GM19452 (cell line): Measurements from ENCODE around the gene ZBP1.

Source experiments
- ATAC-seq: cut with Tn5 transposase; IDR thresholded peaks from one replicate; pipeline ENCODE4 v1.9.1; 2021; ENCODE audit not compliant: unreplicated experiment

Gene ZBP1

DNA sequence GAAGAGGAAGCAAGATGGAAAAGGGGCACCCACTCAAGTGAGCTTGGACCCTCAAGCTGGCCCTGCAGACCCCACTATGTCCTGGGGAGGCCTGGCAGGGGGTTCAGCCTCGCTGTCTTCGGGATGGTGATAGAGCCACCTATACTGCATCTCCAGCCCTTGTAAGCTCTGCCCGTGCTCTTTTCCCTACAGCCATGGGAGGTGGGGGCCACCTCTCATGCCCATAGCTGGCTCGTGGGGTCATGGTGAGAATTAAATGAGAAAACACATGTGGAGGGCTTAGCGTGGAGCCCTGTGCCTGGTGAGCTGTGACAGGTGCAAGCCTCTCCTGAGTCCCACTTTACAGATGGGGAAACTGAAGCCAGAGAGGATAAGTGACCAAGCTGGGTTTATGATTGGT lies 31.6 kb downstream of the ZBP1 start:
- ATAC-seq: no peak

DNA sequence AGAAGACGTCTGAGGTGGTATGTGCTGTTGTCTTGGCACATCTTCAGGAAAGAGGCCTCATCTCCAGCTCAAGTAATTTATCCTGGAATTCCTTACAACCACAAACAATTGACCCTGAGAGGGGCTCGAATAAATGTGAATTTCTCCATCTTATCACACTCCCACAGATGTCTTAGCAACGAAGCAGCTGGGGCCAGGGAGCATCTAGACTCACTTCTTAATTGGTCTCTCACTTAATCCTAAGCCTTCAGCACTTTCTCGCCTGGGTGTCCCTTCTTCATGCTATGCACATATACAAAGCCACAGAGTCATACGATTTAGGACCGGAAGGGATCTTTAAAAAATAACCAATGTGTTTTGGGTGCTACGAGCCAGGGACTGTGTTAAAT lies 32.2 kb downstream of the ZBP1 start:
- no peak for ATAC-seq

DNA sequence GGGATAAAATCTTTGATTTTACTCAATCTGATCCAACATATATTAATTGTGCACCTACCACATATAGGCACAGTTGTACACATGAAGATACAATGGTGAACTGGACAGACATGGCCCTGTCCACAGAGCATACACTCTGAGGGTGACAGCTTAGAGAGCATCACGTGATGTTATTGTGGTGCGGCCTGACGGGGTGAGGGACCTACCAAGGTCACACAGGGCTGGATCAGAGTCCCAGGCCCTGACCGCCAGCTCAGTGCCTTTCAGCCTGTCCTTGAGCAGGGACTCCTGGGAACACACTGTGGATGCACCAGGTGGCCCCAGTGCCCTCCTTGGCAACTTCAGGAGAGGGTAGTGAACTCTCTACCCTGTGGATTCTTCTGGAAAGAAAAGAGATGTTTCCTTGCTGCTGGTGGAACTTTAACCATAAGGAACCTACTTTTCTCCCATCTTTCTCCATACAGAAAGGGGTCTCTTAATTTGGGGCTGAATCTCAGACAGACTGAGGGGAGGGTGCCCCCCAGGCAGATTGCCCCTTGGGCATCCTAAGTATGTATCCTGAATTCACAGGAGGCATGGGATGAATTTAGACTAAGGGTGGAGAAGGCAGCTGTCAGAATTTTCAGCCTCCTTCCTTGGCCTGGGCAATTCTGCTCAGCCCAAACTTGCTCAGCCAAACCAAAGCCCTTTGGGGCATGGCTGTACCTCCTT lies 32.8 kb downstream of the ZBP1 start:
- no peak for ATAC-seq

DNA sequence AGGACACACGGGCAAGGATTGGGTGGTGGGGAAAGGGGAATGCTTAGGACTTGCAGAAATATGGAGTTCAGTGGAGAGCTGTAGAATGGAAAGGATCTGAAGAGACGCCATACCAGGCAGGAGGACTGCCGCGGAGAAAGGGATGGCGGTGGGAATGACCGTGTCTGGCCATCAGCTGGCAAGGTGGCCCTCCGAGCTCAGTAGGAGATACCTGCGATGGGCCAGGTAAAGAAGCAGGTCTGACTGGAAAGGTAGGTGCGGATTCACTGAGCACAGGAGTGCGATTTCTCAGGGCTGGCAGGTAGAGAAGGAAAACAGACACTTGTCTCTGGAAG lies 33.3 kb downstream of the ZBP1 start:
- ATAC-seq: no peak

DNA sequence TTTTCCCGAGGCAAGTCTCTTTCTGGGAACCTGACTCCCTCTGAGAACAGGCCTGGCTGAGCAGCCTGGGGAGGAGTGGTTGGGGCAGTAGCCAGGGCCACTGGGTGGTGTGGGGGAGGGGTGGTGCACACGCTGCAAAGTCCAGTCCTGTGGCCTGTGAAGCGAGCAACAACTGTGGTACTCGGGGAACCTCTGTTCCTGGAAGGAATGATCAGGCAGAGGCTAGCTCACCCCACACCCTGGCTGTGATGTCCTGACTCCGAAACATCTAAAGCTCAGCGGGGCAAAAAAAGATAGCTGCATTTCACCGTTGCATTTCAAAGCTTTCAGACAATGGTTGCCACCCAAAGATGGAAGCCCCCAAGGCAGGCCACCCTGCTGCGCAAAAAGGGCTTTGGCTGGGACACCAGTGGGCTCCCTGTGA lies 33.8 kb downstream of the ZBP1 start:
- ATAC-seq: no peak

DNA sequence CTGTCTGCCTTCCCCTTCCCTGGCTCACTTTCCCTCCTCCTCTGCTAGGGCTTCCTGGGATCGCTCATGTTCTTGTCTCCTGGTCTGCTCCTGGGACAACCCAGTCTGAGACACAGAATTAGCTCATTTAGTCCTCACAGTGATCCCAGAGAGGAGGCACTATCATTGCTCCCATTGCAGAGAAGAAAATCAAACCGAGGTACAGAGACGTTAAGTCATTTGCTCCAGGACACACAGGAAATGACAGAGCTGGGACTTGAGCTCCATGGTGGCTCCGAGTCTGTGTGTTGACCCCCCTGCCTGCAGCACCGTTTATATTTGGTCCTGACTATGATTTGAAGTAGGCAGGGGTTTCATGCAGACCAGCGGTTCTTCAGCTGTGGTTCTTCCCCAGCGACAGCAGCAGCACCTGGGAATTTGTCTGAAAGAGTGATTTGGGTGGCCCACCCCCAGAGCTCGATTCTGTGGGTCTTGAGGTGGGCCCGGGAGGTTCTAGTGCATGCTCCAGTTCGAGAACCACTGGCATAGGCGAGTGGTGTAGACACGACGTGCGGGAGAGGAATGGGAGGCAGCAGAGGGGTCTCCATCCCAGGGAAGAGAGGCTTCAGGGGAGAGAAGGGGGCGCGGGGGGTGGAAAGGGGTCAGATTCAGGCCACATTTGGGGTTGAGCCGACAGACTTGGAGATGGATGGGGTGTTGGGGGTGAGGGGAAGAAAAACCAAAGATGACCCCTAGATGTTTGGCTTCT lies 34.6 kb downstream of the ZBP1 start:
- no peak for ATAC-seq

DNA sequence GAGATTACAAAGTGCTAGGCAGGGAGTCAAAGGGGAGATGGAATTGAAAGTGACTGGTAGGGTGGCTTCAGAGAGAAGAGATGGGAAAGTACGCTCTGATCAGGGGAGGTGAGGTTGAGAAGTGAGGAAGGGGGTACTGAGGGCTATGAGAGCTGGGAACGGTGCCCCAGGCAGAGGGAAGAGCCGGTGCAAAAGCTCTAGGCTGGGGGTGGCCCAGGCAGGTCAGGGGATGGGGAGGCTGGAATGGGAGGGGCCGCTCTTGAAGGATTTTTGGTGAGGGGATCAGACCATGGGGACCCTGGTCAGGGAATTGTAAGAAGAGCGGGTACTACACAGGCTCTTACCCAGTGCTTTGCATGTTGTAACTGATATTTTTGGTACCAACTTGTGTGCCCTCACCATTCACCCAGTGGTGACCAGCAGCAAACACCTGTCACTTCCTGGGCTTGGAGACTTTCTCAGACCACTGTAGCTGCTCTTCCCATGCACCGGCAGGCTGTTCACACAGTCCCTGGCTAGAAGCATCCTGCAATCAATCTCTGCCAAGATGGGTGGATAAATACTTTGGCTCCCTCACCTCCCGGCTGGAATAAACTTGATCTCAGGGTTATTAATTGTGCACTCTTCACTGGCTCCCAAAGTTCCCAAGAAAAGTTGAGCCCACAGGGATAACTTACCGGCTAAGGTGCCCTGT lies 35.3 kb downstream of the ZBP1 start:
- ATAC-seq: no peak

DNA sequence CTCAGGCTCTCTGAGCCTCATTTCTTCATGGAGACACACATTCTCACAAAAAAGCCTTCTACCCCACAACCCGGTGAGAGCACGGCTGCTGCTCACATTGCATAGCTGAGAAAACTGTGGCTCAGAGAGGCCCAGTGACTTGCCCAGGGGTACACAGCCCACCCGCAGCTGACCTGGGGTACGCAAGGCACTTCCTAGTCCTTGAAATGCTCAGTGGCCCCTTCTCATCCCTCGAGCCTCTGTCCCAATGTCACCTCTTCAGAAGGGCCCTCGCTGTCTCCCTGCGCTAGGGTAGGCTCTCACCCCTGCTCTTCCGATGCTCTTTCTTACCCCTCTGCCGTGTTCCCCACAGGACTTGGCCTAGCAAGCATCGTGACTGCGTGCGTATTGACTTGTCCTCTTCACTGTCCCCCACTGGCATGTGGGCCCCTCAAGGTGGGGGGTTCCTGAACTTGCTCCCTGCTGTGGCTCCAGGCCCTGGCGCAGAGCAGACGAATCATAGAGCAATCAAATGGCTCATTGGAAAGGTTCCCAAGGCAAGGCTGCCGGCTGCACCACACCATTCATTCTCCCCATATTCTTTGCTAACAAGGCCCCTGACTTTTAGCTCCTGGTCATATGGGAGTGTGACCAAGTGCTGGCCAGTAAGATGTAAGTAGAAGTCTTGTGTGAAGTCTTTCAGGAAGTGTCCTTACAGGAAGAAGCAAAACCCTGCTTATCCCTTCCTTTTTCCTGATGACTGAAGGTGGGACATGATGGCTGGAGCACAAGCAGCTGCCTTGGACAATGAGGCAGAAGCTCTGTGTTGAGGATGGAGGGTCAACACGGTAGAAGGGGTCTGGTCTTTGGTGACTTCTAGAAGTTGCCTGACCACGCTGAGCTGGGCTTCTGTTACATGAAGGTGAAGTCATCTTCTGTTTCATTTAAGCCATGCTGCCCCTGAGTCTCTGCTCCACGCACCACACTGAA lies 36.7 kb downstream of the ZBP1 start:
- no peak for ATAC-seq

DNA sequence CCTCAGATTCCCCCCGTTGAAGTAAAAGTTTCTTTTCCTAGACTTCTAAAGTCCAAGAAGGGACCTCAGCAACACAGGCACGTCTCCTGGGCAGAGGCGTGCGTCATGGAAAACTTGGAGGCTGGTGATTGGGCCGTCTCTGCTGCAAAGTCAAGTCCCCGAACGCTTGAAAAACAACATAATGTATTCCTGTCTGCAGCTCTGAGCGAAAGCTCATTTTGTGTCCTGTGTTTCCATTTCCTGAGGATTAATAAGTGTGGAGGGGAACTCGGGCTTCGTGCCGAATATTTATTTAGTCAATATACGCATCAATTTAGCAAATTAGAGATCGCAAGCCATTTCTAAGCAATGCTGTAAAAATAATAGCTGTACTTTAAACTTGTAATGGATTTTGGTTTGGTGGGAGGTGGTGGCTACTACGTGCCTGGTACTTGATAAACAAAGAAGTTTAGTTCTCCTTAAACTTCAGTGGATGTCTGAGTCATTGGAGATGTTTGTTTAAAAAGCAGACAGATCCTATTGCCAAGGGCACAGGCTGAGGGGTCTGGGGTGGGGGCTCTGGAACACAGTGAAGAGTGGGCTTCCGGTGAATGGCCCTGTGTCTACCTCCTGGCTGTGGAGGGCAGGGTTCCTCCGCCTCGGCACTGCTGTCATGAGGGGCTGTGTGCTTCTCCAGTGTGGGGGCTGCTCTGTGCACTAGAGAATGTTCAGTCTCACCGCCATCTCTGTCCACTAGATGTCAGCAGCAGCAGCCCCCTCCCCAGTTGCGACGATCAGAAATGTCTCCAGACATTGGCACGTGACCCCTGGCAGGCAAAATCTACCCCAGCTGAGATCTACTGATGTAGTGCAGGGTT lies 37.6 kb downstream of the ZBP1 start:
- ATAC-seq: no peak

DNA sequence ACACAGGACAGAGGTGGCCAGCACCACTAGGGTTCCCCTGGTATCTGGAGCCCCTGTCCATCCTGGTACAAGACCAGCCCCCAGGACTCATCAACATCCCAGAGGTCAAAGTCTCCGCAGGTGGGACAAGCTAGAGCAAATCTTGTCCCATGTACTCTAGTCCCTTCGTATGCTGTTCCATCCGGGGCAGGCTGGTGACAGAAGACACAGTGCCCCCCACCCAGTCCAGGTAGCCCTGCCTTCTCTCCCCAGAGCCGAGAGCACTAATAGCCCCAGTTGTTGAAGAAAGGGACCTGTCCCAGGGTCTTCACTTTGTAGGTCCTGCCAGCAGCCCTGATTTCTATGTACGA lies 38.2 kb downstream of the ZBP1 start:
- no peak for ATAC-seq

DNA sequence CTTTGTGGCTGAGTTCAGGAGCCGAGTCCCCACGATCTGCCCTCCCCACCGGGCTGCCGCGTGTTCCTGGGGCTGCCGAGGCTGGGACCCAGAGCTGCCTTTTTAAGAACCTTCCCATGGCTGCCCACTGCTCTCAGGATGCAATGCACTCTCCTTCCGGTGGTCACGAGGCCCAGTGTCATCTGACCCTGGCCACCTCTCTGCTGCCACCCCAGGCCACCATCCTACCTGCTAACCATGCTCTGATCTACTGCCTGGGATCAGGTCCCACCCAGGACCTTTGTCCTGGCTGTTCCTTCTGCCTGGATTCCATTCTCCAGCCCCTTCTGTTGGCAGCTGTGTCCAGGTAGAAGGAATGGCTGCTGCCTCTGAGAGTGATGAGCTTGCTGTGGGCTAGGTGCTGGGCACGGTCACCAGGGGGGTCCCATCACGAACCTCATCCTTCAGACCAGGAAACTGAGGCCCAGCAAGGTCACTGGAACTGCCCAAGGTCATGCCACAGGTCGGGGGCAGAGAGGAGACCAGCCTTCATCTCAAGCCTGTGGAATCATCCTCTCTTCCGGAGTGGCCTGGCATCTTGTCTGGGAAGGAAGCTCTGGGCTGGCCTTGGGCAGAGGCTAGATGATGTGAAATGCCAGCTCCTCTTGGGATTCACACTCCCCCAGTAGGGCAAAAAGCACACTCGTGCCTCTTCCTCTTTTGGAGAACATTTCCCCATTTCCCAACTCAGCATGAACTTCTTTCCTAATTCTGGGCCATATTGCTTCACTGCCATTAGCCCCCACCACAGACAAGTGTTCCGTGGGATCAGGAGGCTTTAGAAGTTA lies 38.8 kb downstream of the ZBP1 start:
- ATAC-seq: no peak

DNA sequence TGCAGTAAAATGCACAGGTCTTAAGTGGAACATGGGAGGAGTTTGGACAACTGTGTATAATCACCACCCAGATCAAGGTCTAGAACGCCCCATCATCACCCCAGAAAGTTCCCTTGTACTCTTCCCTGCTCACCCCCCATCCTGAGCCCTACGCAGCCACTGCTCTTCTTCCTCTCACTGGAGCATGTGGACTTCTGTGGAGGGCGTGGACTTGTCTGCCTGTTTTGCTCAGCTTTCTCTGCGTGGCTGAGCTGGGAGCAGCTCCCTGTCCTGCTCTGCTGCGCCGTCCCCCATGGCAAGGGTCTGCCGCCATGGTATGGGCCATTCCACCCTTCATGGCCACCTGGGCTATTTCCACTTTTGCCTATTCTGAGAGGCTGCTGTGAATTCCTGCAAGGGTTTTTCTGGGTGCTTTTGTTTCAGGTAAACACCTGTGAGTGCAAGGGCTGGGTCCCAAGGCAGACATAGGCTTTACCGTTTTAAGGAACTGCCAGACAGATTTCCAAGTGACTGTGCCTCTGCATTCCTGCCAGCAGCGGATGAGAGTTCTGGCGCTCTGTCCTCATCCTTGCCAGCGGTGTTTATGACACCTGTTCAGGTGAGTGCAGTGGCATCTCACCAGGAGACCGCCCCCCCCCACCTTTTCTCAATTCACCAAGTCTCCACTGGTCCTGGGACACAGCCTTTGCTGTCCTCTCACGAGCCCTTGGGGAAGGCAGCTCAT lies 39.6 kb downstream of the ZBP1 start:
- no peak for ATAC-seq

DNA sequence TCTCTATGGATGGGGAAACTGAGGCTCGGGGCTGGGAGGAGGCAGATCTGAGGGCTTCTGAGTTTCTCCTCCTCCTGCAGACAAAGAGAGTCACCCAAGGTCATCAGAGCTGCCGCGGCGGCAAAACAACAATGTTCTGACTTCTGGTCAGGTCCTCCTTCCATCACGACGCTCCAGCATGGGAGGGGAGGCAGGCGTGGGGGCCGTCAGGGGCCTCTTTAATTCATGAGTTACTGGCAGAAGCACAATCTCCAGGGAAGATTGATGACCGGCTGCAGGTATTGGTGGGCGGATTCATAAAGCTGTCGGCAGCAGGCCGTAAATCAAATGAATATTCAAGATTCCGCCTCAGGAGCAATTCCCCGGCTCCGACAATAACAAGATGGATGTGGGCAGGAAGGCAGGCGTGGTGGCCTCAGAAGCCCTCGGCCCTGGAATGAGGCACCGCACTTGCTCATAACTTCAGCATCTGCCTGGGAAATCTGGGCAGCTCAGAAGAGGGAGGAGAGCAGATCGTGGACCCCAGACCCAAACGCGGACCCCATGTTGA lies 40.3 kb downstream of the ZBP1 start:
- no peak for ATAC-seq

DNA sequence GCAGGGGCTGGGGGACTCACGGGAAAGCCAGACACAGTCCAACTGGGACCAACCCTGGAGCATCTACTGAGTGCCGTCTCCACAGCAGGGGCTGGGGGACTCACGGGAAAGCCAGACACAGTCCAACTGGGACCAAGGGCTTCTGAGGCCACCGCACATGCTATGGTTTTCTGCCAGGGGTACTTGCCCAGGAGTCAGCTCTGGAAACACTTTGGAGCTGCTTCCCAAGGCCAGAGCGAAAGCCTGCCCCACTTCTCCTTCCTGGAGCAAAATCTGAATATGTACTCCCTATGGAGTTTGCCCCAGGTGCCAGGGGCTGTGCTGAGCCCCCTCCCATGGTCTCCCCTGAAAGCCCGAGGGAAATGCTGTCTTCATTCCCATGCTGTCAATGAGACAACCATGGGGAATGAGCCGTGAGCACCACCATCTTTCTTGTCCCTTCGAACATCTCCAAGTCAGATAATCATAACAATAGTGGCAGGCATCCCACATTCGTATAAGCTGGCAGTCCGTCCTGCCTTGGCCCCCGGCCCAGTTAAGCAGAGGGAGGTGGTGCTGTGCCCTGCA lies 40.8 kb downstream of the ZBP1 start:
- ATAC-seq: no peak

DNA sequence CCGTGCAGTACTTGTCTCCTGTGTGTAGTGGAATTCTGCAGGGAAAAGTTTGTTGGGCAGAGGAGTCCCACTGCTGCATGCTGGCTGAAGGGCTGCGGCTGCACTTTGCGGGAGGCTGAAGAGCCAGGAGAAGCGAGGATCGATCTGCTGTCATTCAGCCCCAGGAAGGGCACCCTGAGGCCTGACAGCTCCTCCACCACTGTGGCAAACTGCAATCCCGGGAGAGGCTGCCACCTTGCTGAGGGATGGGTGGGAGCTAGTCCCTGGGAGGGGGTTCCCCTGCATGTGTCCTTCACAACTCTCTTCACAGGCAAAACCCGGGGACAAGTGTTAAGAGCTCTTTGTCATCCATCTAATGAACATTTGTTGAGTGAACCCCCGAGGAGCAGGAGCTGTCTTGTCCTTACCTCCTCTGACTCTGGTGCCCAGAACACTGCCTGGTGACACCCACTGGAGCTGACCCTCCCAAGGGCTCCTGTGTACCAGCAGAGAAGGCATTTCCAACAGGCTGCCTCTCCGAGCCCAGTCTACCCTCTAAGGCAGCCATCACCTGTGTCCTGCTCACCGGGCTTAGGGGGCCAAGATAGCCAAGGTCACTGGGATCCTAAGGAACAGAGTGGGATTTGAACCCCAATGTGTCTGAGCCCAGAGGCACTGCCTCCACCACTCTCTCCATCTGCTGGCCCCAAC lies 41.6 kb downstream of the ZBP1 start:
- no peak for ATAC-seq

DNA sequence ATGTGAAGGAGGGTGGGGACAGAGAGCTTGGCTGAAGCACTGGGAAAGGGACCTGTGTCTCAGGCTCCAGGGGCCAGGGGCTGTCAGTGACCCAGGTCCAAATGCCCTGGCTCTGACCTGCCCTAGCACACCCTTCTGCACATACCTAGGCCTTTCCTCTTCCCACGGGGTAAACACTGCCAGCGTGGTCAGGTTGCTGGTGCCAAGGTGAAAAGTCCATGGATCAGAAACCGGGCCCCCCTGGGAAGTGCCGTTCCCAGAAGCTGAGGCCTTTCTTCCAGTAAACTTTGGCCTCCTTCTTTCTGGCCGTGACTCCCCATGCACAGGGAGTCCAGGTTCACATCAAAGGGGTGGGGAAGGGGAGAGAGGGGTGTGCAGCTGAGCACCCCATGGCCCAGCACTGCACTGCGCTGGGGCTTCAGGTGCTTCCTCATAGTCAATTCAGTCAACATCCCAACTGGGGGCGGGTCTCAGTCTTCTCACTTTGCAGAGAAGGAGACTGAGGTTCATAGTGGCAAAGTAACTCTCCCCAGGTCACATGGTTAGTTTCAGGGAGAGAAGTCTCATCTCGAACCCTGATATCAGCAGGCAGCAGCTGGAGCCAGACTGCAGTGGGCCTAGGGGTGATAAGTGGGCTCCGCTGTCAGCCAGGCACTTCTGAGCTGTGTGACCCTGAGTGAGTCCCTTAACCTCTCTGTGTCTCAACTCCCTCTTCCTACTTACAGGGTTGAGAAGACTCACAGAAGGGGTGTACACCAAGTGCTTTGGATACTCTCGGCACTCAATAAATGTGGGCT lies 42.3 kb downstream of the ZBP1 start:
- ATAC-seq: no peak
